HEK293 (cell line): ENCODE results near the gene EPG5.
"Not testable (repeated sequence)": the region's sequence is repeated elsewhere in the genome, so short reads cannot be mapped to it uniquely, and the experiment has no call there.

Experiments used
- CTCF ChIA-PET: fragments of 350-600 bp; formaldehyde crosslinking; extraction: SDS; loops from one replicate; lab custom pipeline; 2021; ENCODE audit warnings: antibody characterized with exemption; lab: Yijun Ruan, JAX
- POLR2A ChIA-PET: fragments of 300-600 bp; formaldehyde crosslinking; extraction: SDS; loops from one replicate; lab custom pipeline; 2020; ENCODE audit warnings: antibody characterized with exemption, inconsistent platforms; lab: Yijun Ruan, JAX
- H3K27ac ChIP-seq: fragments of 200-500 bp; sonication (Bioruptor generic); 2 replicates; pipeline ENCODE4 v1.5.1; 2014; ENCODE audit warnings: low read depth, low read length, control low read depth, inconsistent platforms; ENCODE audit errors: extremely low read depth
- H3K36me3 ChIP-seq, 2 experiments: fragments of 200-500 bp in 1 of 2; sonication (Bioruptor generic) in 1 of 2; 1 replicate in 1 of 2; 2 replicates in 1 of 2; pipeline ENCODE4 v1.5.1; 2014 to 2017; ENCODE audit warnings: inconsistent platforms in 2 of 2, low read length in 2 of 2; ENCODE audit not compliant: control insufficient read depth in 2 of 2, insufficient read depth in 1 of 2
- H3K4me1 ChIP-seq: fragments of 200-500 bp; sonication (Bioruptor generic); 2 replicates; pipeline ENCODE4 v1.5.1; 2014; ENCODE audit warnings: mild to moderate bottlenecking, low read length, inconsistent platforms; ENCODE audit not compliant: control insufficient read depth, insufficient read depth
- H3K4me3 ChIP-seq: 2 replicates; pipeline ENCODE4 v1.5.1; 2011; ENCODE audit warnings: low read depth, mild to moderate bottlenecking, control low read depth, low read length, moderate library complexity
- H3K9me3 ChIP-seq: fragments of 200-500 bp; sonication (Bioruptor generic); 2 replicates; pipeline ENCODE4 v1.5.1; 2014; ENCODE audit warnings: low read depth, low read length, inconsistent platforms; ENCODE audit not compliant: control insufficient read depth, insufficient read depth
- GFI1B ChIP-seq: fragments of 450-650 bp; formaldehyde crosslinking; IDR thresholded peaks from 2 replicates; pipeline ENCODE4 v1.5.1; 2016; ENCODE audit warnings: missing biosample characterization, missing genetic modification characterization
- HOXC10 ChIP-seq: sonication (generic); formaldehyde crosslinking; IDR thresholded peaks from 2 replicates; pipeline ENCODE4 v1.8.1; 2023; ENCODE audit warnings: mild to moderate bottlenecking, missing genetic modification reagents
- HOXD13 ChIP-seq: sonication (generic); formaldehyde crosslinking; IDR thresholded peaks from 2 replicates; pipeline ENCODE4 v1.8.0; 2022; ENCODE audit warnings: missing genetic modification reagents, borderline replicate concordance
- PRDM2 ChIP-seq: fragments of 450-650 bp; formaldehyde crosslinking; IDR thresholded peaks from 2 replicates; pipeline ENCODE4 v1.5.1; 2016; ENCODE audit warnings: missing biosample characterization, missing genetic modification characterization, borderline replicate concordance
- PRDM4 ChIP-seq: fragments of 450-650 bp; formaldehyde crosslinking; IDR thresholded peaks from 2 replicates; pipeline ENCODE4 v1.5.1; 2017; ENCODE audit warnings: missing biosample characterization, missing genetic modification characterization
- RBAK ChIP-seq: fragments of 450-650 bp; formaldehyde crosslinking; IDR thresholded peaks from 2 replicates; pipeline ENCODE4 v1.5.1; 2016; ENCODE audit warnings: missing biosample characterization, missing genetic modification characterization
- SALL2 ChIP-seq: fragments of 450-650 bp; formaldehyde crosslinking; IDR thresholded peaks from 2 replicates; pipeline ENCODE4 v1.5.0; 2017; ENCODE audit warnings: missing biosample characterization, mild to moderate bottlenecking, missing genetic modification characterization, borderline replicate concordance
- YY1 ChIP-seq: fragments of 450-650 bp; formaldehyde crosslinking; IDR thresholded peaks from 2 replicates; pipeline ENCODE4 v1.5.1; 2018; ENCODE audit warnings: missing biosample characterization, missing genetic modification characterization
- ZBTB49 ChIP-seq: fragments of 450-650 bp; formaldehyde crosslinking; IDR thresholded peaks from 2 replicates; pipeline ENCODE4 v1.5.1; 2016; ENCODE audit warnings: missing biosample characterization, missing genetic modification characterization, low read depth
- ZNF138 ChIP-seq: fragments of 450-650 bp; formaldehyde crosslinking; IDR thresholded peaks from 2 replicates; pipeline ENCODE4 v1.5.1; 2016; ENCODE audit warnings: missing biosample characterization, missing genetic modification characterization, borderline replicate concordance
- ZNF140 ChIP-seq: fragments of 450-650 bp; formaldehyde crosslinking; IDR thresholded peaks from 2 replicates; pipeline ENCODE4 v1.5.1; 2016; ENCODE audit warnings: missing biosample characterization, missing genetic modification characterization
- ZNF174 ChIP-seq: fragments of 450-650 bp; formaldehyde crosslinking; IDR thresholded peaks from 2 replicates; pipeline ENCODE4 v1.5.0; 2017; ENCODE audit warnings: missing biosample characterization, mild to moderate bottlenecking, missing genetic modification characterization
- ZNF24 ChIP-seq: fragments of 450-650 bp; formaldehyde crosslinking; IDR thresholded peaks from 2 replicates; pipeline ENCODE4 v1.5.1; 2016; ENCODE audit warnings: missing biosample characterization, missing genetic modification characterization
- ZNF26 ChIP-seq: fragments of 450-650 bp; formaldehyde crosslinking; IDR thresholded peaks from 2 replicates; pipeline ENCODE4 v1.5.1; 2016; ENCODE audit warnings: missing biosample characterization, missing genetic modification characterization
- ZNF292 ChIP-seq: fragments of 450-650 bp; formaldehyde crosslinking; IDR thresholded peaks from 2 replicates; pipeline ENCODE4 v1.5.1; 2016; ENCODE audit warnings: low read depth, missing biosample characterization, missing genetic modification characterization, borderline replicate concordance
- ZNF324 ChIP-seq: fragments of 450-650 bp; formaldehyde crosslinking; IDR thresholded peaks from 2 replicates; pipeline ENCODE4 v1.5.1; 2016; ENCODE audit warnings: missing biosample characterization, missing genetic modification characterization
- ZNF416 ChIP-seq: fragments of 450-650 bp; formaldehyde crosslinking; IDR thresholded peaks from 2 replicates; pipeline ENCODE4 v1.5.1; 2016; ENCODE audit warnings: missing biosample characterization, missing genetic modification characterization
- ZNF423 ChIP-seq: fragments of 450-650 bp; formaldehyde crosslinking; IDR thresholded peaks from 2 replicates; pipeline ENCODE4 v1.5.1; 2016; ENCODE audit warnings: missing biosample characterization, missing genetic modification characterization
- ZNF558 ChIP-seq: fragments of 450-650 bp; formaldehyde crosslinking; IDR thresholded peaks from 2 replicates; pipeline ENCODE4 v1.5.1; 2016; ENCODE audit warnings: missing biosample characterization, missing genetic modification characterization
- ZNF561 ChIP-seq: fragments of 450-650 bp; IDR thresholded peaks from 2 replicates; pipeline ENCODE4 v1.5.1; 2018; ENCODE audit warnings: missing biosample characterization, missing genetic modification characterization, borderline replicate concordance
- ZNF747 ChIP-seq: fragments of 450-650 bp; formaldehyde crosslinking; IDR thresholded peaks from 2 replicates; pipeline ENCODE4 v1.5.1; 2016; ENCODE audit warnings: missing biosample characterization, missing genetic modification characterization
- ZNF777 ChIP-seq: fragments of 450-650 bp; formaldehyde crosslinking; IDR thresholded peaks from 2 replicates; pipeline ENCODE4 v1.5.1; 2017; ENCODE audit warnings: missing biosample characterization, missing genetic modification characterization, borderline replicate concordance

EPG5 gene

GRCh38 chr18:45820106-45820745 is 146.9 kb downstream of the EPG5 start (continued):
- TF ChIP-seq ZNF26 (tag by site-specific recombination): no peak
- no peak for TF ChIP-seq ZNF140 (tag by site-specific recombination)
- TF ChIP-seq HOXC10 (CRISPR knock-in tag): no peak
- TF ChIP-seq ZNF138 (tag by site-specific recombination): no peak
- no peak for TF ChIP-seq ZNF777 (tag by site-specific recombination)

GRCh38 chr18:45818765-45819164 is 148.4 kb downstream of the EPG5 start:
- H3K4me1 ChIP-seq, POLR2A ChIA-PET, H3K36me3 ChIP-seq, H3K27ac ChIP-seq, H3K4me3 ChIP-seq, CTCF ChIA-PET, H3K9me3 ChIP-seq: not testable (repeated sequence)

GRCh38 chr18:45817543-45817942 is 149.6 kb downstream of the EPG5 start:
- no peaks in the 10 kb centered on the region for H3K36me3 ChIP-seq
- no peak overlapping the region for H3K27ac ChIP-seq
- no peak overlapping the region for H3K4me3 ChIP-seq
- H3K9me3 ChIP-seq: no peaks in the 10 kb centered on the region
- H3K4me1 ChIP-seq: no peaks in the 10 kb centered on the region
- ChIA-PET POLR2A (no interaction called here), CTCF (interaction anchor here (1.1 kb wide), 1 partner anchor 22 kb away, joined by 3 read pairs; no protein-coding TSS in a partner anchor)
- TF ChIP-seq YY1 (tag by site-specific recombination): no peak
- TF ChIP-seq ZNF324 (tag by site-specific recombination): no peak
- no peak for TF ChIP-seq PRDM2 (tag by site-specific recombination)
- no peak for TF ChIP-seq ZNF423 (tag by site-specific recombination)
- no peak for TF ChIP-seq PRDM4 (tag by site-specific recombination)
- no peak for TF ChIP-seq RBAK
- no peak for TF ChIP-seq ZNF747 (tag by site-specific recombination)
- TF ChIP-seq GFI1B (tag by site-specific recombination): no peak
- no peak for TF ChIP-seq ZNF558 (tag by site-specific recombination)
- no peak for TF ChIP-seq ZNF174
- no peak for TF ChIP-seq ZNF561 (tag by site-specific recombination)
- no peak for TF ChIP-seq ZNF292 (tag by site-specific recombination)
- TF ChIP-seq ZNF416 (tag by site-specific recombination): no peak
- no peak for TF ChIP-seq ZBTB49 (tag by site-specific recombination)
- TF ChIP-seq SALL2 (tag by site-specific recombination): no peak
- no peak for TF ChIP-seq HOXD13
- no peak for TF ChIP-seq ZNF24 (tag by site-specific recombination)
